Calu3 (cell line): Measurements from ENCODE around the gene SMPD1. TPM values are rescaled to one million over a fixed set of nuclear protein-coding genes. Genes with fewer than 3 reads are reported as not detected.

Source experiments
- BruUV-seq: library from RNA; stranded (reverse); fragments of 400-500 nt; replicated peaks from 2 replicates; lab custom pipeline; 2021; lab: Mats Ljungman, UMichigan
- CTCF ChIA-PET: fragments of 300-600 bp; sonication (Branson Sonifier 250); formaldehyde crosslinking; loops from one replicate; lab custom pipeline; 2022; ENCODE audit warnings: antibody characterized with exemption; lab: Charles Lee
- DNase-seq: peaks from one replicate; pipeline ENCODE4 v3.0.0; 2022
- H3K27ac Mint-ChIP-seq: one replicate; pipeline ENCODE4 v1.8.0; 2022; ENCODE audit warnings: mixed read lengths; ENCODE audit not compliant: unreplicated experiment
- H3K27me3 Mint-ChIP-seq: one replicate; pipeline ENCODE4 v1.8.0; 2022; ENCODE audit warnings: mixed read lengths; ENCODE audit not compliant: unreplicated experiment
- H3K36me3 Mint-ChIP-seq: one replicate; pipeline ENCODE4 v1.8.0; 2022; ENCODE audit warnings: mild to moderate bottlenecking, moderate library complexity, mixed read lengths; ENCODE audit not compliant: insufficient read depth, unreplicated experiment
- H3K4me1 Mint-ChIP-seq: one replicate; pipeline ENCODE4 v1.8.0; 2022; ENCODE audit warnings: mild to moderate bottlenecking, low read depth, mixed read lengths; ENCODE audit not compliant: unreplicated experiment
- H3K4me3 Mint-ChIP-seq: one replicate; pipeline ENCODE4 v1.8.0; 2022; ENCODE audit warnings: mild to moderate bottlenecking, low read depth, moderate library complexity, mixed read lengths; ENCODE audit not compliant: unreplicated experiment
- H3K9me3 Mint-ChIP-seq: one replicate; pipeline ENCODE4 v1.8.0; 2022; ENCODE audit warnings: low read depth, mixed read lengths; ENCODE audit not compliant: unreplicated experiment
- CTCF ChIP-seq: fragments of 200-600 bp; IDR thresholded peaks from one replicate; pipeline ENCODE4 v1.8.0; 2022; ENCODE audit warnings: antibody characterized with exemption; ENCODE audit not compliant: unreplicated experiment
- intact Hi-C: fragments of 100-400 bp; cut with micrococcal nuclease; formaldehyde crosslinking; loops from one replicate; pipeline ENCODE4 v1.10.0; 2022; ENCODE audit not compliant: unreplicated experiment
- total RNA-seq: library from RNA; stranded (reverse); gene quantifications from 2 replicates; pipeline ENCODE4 v1.2.3, GENCODE V29; 2022

The SMPD1 gene
- total RNA-seq, 1 experiment from 2014 or later = 21.2 TPM

- DNase-seq = no peak
- CTCF ChIA-PET = interaction anchor here (1.3 kb wide), 2 partner anchors 14 to 59 kb away, joined by 3 to 8 read pairs; no protein-coding TSS in a partner anchor
- no TSS peak for BruUV-seq
- no peaks in the 10 kb centered on the region for H3K4me1 Mint-ChIP-seq
- no peaks in the 10 kb centered on the region for H3K36me3 Mint-ChIP-seq
- H3K27ac Mint-ChIP-seq = no peak overlapping the region
- TF ChIP-seq CTCF = no peak
- H3K27me3 Mint-ChIP-seq = no peaks in the 10 kb centered on the region
- H3K4me3 Mint-ChIP-seq = no peak overlapping the region
- intact Hi-C loops = loop anchor here (2.0 kb wide), 1 partner anchor 67 kb away; no protein-coding TSS in a partner anchor
- H3K9me3 Mint-ChIP-seq = no peaks in the 10 kb centered on the region
These were observed 47.7 kb downstream of the SMPD1 start for GRCh38 chr11:6437993-6438392.

- TF ChIP-seq CTCF = peak; percentile 36
- peak; percentile 55 for DNase-seq
- Mint-ChIP-seq H3K36me3 (no peaks in the 10 kb centered on the region), H3K27me3 (no peaks in the 10 kb centered on the region), H3K9me3 (no peaks in the 10 kb centered on the region), H3K27ac (no peak overlapping the region), H3K4me3 (no peak overlapping the region), H3K4me1 (no peaks in the 10 kb centered on the region)
- no TSS peak for BruUV-seq
- intact Hi-C loops = loop anchor here (1.0 to 2.0 kb wide), 2 partner anchors 60 to 66 kb away; no protein-coding TSS in a partner anchor
- CTCF ChIA-PET = interaction anchor here (0.6 to 1.4 kb wide), 10 partner anchors 9 to 60 kb away, joined by 3 to 16 read pairs (median 3); partner anchors contain the start of genes ARFIP2 and TIMM10B
These were observed 48.8 kb downstream of the SMPD1 start for GRCh38 chr11:6438979-6439571.

- TF ChIP-seq CTCF = no peak
- no TSS peak for BruUV-seq
- CTCF ChIA-PET = interaction anchor here (0.6 to 6.2 kb wide), 2 partner anchors 63 to 218 kb away, joined by 3 to 108 read pairs; no protein-coding TSS in a partner anchor
These were observed 50.7 kb downstream of the SMPD1 start, which contains the start of gene HPX for GRCh38 chr11:6440906-6441358. TSS of gene HPX (minus strand) at chr11:6440987. CDS start at chr11:6440963, 24 bp downstream.

GRCh38 chr11:6442441-6442840 lies 52.2 kb downstream of the SMPD1 start:
- H3K36me3 Mint-ChIP-seq = no peaks in the 10 kb centered on the region
- intact Hi-C loops = no loop called here
- no peaks in the 10 kb centered on the region for H3K4me1 Mint-ChIP-seq
- CTCF ChIA-PET = interaction anchor here (1.4 to 6.2 kb wide), 2 partner anchors 64 to 89 kb away, joined by 3 to 108 read pairs; no protein-coding TSS in a partner anchor
- DNase-seq = no peak
- H3K9me3 Mint-ChIP-seq = no peaks in the 10 kb centered on the region
- no peak overlapping the region for H3K27ac Mint-ChIP-seq
- no TSS peak for BruUV-seq
- no peaks in the 10 kb centered on the region for H3K27me3 Mint-ChIP-seq
- no peak overlapping the region for H3K4me3 Mint-ChIP-seq
- TF ChIP-seq CTCF = no peak

More at GRCh38 chr11:6440906-6441358, 50.7 kb downstream of the SMPD1 start, which contains the start of gene HPX:
- Mint-ChIP-seq H3K36me3 (no peaks in the 10 kb centered on the region), H3K27ac (no peak within 1 kb of the TSS), H3K4me1 (no peaks in the 10 kb centered on the region), H3K9me3 (no peaks in the 10 kb centered on the region), H3K4me3 (no peak within 1 kb of the TSS), H3K27me3 (no peaks in the 10 kb centered on the region)
- no peak for DNase-seq
- intact Hi-C loops = no loop called here
